HepG2 (cell line): ENCODE measurements around the gene RRP36. TPM values are rescaled to one million over a fixed set of nuclear protein-coding genes. Genes with fewer than 3 reads are reported as not detected.
A peak's percentile ranks its signal among the peaks of the same experiment; 100 is the strongest.

Experiments
- EED ChIP-seq: sonication (generic); formaldehyde crosslinking; IDR thresholded peaks from 2 replicates; pipeline ENCODE4 v1.5.0; 2020; ENCODE audit warnings: mild to moderate bottlenecking, missing genetic modification reagents
- KDM5A ChIP-seq: fragments of 200-600 bp; sonication (generic); IDR thresholded peaks from 2 replicates; pipeline ENCODE4 v1.7.0; 2018; ENCODE audit warnings: antibody characterized with exemption, mild to moderate bottlenecking, low read length, borderline replicate concordance
- KLF9 ChIP-seq: IDR thresholded peaks from 2 replicates; pipeline ENCODE4 v1.6.1; 2016; ENCODE audit warnings: low read depth
- KMT2A ChIP-seq: sonication (generic); formaldehyde crosslinking; IDR thresholded peaks from 2 replicates; pipeline ENCODE4 v1.4.0; 2020; ENCODE audit warnings: missing genetic modification reagents
- POLR2G ChIP-seq: fragments of 200-400 bp; formaldehyde crosslinking; IDR thresholded peaks from 2 replicates; pipeline ENCODE4 v1.6.1; 2018; ENCODE audit warnings: mild to moderate bottlenecking, low read depth, low read length, moderate library complexity
- PRPF4 ChIP-seq: fragments of 200-400 bp; formaldehyde crosslinking; IDR thresholded peaks from 2 replicates; pipeline ENCODE4 v1.6.1; 2016; ENCODE audit warnings: low read length, low read depth; ENCODE audit not compliant: poor library complexity, severe bottlenecking
- RELA ChIP-seq: sonication (generic); formaldehyde crosslinking; IDR thresholded peaks from 2 replicates; pipeline ENCODE4 v1.4.0; 2020; ENCODE audit warnings: missing genetic modification reagents
- SKI ChIP-seq: fragments of 450-650 bp; IDR thresholded peaks from one replicate; pipeline ENCODE4 v1.6.1; 2018; ENCODE audit warnings: mild to moderate bottlenecking; ENCODE audit not compliant: partially characterized antibody
- TEAD3 ChIP-seq: optimal IDR thresholded peaks from 2 replicates; pipeline ENCODE3; 2016; ENCODE audit warnings: borderline replicate concordance
- U2AF2 ChIP-seq: fragments of 200-400 bp; formaldehyde crosslinking; IDR thresholded peaks from 2 replicates; pipeline ENCODE4 v1.6.1; 2017; ENCODE audit warnings: low read depth, mild to moderate bottlenecking, low read length
- ZFP82 ChIP-seq: sonication (generic); formaldehyde crosslinking; IDR thresholded peaks from 2 replicates; pipeline ENCODE4 v1.5.1; 2020; ENCODE audit warnings: mild to moderate bottlenecking, missing genetic modification reagents, borderline replicate concordance
- ZNF512B ChIP-seq: sonication (generic); formaldehyde crosslinking; IDR thresholded peaks from 2 replicates; pipeline ENCODE4 v1.5.1; 2020; ENCODE audit warnings: missing genetic modification reagents, mild to moderate bottlenecking, borderline replicate concordance
- ZNF572 ChIP-seq: sonication (generic); formaldehyde crosslinking; IDR thresholded peaks from 2 replicates; pipeline ENCODE4 v1.5.1; 2020; ENCODE audit warnings: mild to moderate bottlenecking, missing genetic modification reagents
- ZNF737 ChIP-seq: sonication (generic); formaldehyde crosslinking; IDR thresholded peaks from 2 replicates; pipeline ENCODE4 v1.5.0; 2020; ENCODE audit warnings: missing genetic modification reagents, mild to moderate bottlenecking, borderline replicate concordance
- ZNF883 ChIP-seq: sonication (generic); formaldehyde crosslinking; IDR thresholded peaks from 2 replicates; pipeline ENCODE4 v1.5.1; 2020; ENCODE audit warnings: mild to moderate bottlenecking, missing genetic modification reagents; ENCODE audit errors: not compliant biosample characterization
- ZSCAN20 ChIP-seq: sonication (generic); formaldehyde crosslinking; IDR thresholded peaks from 2 replicates; pipeline ENCODE4 v1.4.0; 2020; ENCODE audit warnings: missing genetic modification reagents, mild to moderate bottlenecking, borderline replicate concordance
- polyA plus RNA-seq, 8 experiments: library from polyadenylated mRNA; depleted of rRNA in 3 of 8; stranded (reverse) in 7 of 8; unstranded in 1 of 8; fragments of >200 nt; fragmentation: Illumina TruSeq in 4 of 8; extraction: Trizol in 4 of 8; gene quantifications; 2 replicates each; pipeline versions ENCODE4 v1.2.1 to v1.2.3, GENCODE V29; 2011 to 2016; ENCODE audit warnings: low read depth in 4 of 8, missing spikeins in 1 of 8, mixed read lengths in 1 of 8; ENCODE audit not compliant: insufficient read depth in 1 of 8
- total RNA-seq, 5 experiments: library from RNA; depleted of rRNA; stranded (reverse); fragments of >200 nt; fragmentation: Illumina TruSeq; extraction: Trizol; gene quantifications; 2 replicates each; pipeline ENCODE4 v1.2.3, GENCODE V29; 2016; ENCODE audit warnings: low read depth in 1 of 5
- TF ChIP-seq, protein P1 (sequence below): sonication (generic); formaldehyde crosslinking; IDR thresholded peaks from 2 replicates; pipeline ENCODE4 v1.4.0; 2020; ENCODE audit warnings: mild to moderate bottlenecking, missing genetic modification reagents, borderline replicate concordance
- TF ChIP-seq, protein P2 (sequence below): sonication (generic); formaldehyde crosslinking; IDR thresholded peaks from 2 replicates; pipeline ENCODE4 v1.8.0; 2022; ENCODE audit warnings: missing genetic modification reagents, mild to moderate bottlenecking, inconsistent platforms, borderline replicate concordance
- TF ChIP-seq, protein P3 (sequence below): sonication (generic); formaldehyde crosslinking; IDR thresholded peaks from 2 replicates; pipeline ENCODE4 v1.4.0; 2020; ENCODE audit warnings: missing genetic modification reagents, borderline replicate concordance
- TF ChIP-seq, protein P4 (sequence below): IDR thresholded peaks from 2 replicates; pipeline ENCODE4 v1.6.1; 2012; ENCODE audit warnings: inconsistent platforms

Gene RRP36
- total and polyA plus RNA-seq, 2 of the 13 experiments (the other 11 are each of a cell fraction or from before 2014, with no cell fraction given), result 29.5 to 144 TPM

DNA sequence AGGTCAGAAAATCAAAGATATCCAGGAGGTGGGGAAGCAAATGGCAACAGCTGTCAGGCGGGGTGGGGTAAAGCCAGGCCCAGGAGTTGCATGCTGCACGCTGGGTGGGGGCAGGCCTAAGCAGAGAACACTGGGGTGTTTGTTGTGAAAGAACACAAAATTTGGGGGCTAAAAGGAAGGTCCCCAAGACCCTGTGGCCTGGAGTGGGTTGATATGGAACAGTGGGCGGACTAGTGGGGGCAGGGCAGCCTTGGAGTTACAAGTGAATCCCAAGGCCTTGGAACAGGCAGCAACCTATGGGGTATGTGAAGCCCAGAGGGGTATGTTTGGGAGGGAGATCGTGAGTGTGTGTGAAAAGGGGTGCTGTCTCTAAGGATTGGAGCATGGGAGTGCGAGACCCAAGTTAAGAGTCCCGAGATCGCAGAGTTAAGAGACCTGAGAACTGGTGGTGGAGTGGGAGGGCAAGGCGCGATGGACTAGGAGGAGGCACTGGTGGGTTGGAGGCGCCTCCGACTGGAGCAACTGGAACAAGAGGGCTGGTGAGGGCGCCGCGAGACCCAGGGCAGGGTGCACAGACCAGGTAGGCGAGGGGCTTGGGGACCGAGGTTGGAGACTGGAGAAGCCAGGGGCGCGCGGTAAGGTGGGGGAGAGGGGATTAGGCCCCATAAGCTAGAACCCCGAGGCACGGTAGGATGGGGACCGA, 31.6 kb downstream of the RRP36 start (continued):
- TF ChIP-seq, protein P1, sequence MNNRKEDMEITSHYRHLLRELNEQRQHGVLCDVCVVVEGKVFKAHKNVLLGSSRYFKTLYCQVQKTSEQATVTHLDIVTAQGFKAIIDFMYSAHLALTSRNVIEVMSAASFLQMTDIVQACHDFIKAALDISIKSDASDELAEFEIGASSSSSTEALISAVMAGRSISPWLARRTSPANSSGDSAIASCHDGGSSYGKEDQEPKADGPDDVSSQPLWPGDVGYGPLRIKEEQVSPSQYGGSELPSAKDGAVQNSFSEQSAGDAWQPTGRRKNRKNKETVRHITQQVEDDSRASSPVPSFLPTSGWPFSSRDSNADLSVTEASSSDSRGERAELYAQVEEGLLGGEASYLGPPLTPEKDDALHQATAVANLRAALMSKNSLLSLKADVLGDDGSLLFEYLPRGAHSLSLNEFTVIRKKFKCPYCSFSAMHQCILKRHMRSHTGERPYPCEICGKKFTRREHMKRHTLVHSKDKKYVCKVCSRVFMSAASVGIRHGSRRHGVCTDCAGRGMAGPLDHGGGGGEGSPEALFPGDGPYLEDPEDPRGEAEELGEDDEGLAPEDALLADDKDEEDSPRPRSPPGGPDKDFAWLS (CRISPR knock-in tag), result 0 out of 2 replicates have a peak, but pooled peaks have one; percentile 89
- TF ChIP-seq TEAD3 (CRISPR knock-in tag), result peak; percentile 19
- TF ChIP-seq ZNF737 (CRISPR knock-in tag), result no peak
- TF ChIP-seq EED (CRISPR knock-in tag), result no peak
- no peak for TF ChIP-seq ZSCAN20 (CRISPR knock-in tag)
- TF ChIP-seq KLF9 (CRISPR knock-in tag), result no peak
- peak; percentile 46 for TF ChIP-seq PRPF4
- TF ChIP-seq RELA (CRISPR knock-in tag), result no peak
- peak; percentile 82 for TF ChIP-seq ZNF883 (CRISPR knock-in tag)
- TF ChIP-seq ZNF572 (CRISPR knock-in tag), result 0 out of 2 replicates have a peak, but pooled peaks have one; percentile 10
- TF ChIP-seq, protein P2, sequence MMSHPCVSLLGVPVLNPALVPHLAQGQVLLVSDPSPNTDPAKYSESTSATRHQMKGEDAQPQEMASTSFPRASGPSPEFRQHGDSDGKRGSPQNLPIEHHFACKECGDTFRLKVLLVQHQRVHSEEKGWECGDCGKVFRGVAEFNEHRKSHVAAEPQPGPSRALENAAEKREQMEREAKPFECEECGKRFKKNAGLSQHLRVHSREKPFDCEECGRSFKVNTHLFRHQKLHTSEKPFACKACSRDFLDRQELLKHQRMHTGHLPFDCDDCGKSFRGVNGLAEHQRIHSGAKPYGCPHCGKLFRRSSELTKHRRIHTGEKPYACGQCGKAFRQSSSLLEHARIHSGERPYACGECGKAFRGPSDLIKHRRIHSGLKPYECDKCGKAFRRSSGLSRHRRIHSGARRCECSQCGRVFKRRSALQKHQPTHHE (CRISPR knock-in tag), result no peak
- TF ChIP-seq, protein P3, sequence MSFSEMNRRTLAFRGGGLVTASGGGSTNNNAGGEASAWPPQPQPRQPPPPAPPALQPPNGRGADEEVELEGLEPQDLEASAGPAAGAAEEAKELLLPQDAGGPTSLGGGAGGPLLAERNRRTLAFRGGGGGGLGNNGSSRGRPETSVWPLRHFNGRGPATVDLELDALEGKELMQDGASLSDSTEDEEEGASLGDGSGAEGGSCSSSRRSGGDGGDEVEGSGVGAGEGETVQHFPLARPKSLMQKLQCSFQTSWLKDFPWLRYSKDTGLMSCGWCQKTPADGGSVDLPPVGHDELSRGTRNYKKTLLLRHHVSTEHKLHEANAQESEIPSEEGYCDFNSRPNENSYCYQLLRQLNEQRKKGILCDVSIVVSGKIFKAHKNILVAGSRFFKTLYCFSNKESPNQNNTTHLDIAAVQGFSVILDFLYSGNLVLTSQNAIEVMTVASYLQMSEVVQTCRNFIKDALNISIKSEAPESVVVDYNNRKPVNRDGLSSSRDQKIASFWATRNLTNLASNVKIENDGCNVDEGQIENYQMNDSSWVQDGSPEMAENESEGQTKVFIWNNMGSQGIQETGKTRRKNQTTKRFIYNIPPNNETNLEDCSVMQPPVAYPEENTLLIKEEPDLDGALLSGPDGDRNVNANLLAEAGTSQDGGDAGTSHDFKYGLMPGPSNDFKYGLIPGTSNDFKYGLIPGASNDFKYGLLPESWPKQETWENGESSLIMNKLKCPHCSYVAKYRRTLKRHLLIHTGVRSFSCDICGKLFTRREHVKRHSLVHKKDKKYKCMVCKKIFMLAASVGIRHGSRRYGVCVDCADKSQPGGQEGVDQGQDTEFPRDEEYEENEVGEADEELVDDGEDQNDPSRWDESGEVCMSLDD (CRISPR knock-in tag), result 0 out of 2 replicates have a peak, but pooled peaks have one; percentile 26
- TF ChIP-seq, protein P4, sequence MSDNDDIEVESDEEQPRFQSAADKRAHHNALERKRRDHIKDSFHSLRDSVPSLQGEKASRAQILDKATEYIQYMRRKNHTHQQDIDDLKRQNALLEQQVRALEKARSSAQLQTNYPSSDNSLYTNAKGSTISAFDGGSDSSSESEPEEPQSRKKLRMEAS, result peak; percentile 11; the same call in 1 of the 2 replicates
- TF ChIP-seq KMT2A, result no peak
- no peak for TF ChIP-seq U2AF2
- no peak for TF ChIP-seq SKI
- no peak for TF ChIP-seq POLR2G
- peak; percentile 53; the same call in 1 of the 2 replicates for TF ChIP-seq ZNF512B
- TF ChIP-seq KDM5A, result peak; percentile 16; the same call in 1 of the 2 replicates
- TF ChIP-seq ZFP82, result peak; percentile 89; the same call in 1 of the 2 replicates
